Activated CD8-positive, alpha-beta T cell treated with anti-CD3 and anti-CD28 coated beads for 36 hours (primary cell): ENCODE measurements around the gene ADIPOR1. TPM values are rescaled to one million over a fixed set of nuclear protein-coding genes. Genes with fewer than 3 reads are reported as not detected.
"Not testable (repeated sequence)": the region's sequence is repeated elsewhere in the genome, so short reads cannot be mapped to it uniquely, and the experiment has no call there.

Source experiments
- ATAC-seq: fragments of 200-7000 bp; cut with Tn5 transposase; one replicate; pipeline ENCODE4 v1.10.0; 2021; ENCODE audit warnings: mild to moderate bottlenecking, moderate library complexity
- CTCF ChIA-PET: fragments of 350-600 bp; sonication (Branson Sonifier 250); formaldehyde crosslinking; loops from one replicate; lab custom pipeline; 2021; ENCODE audit warnings: antibody characterized with exemption; lab: Charles Lee
- POLR2A ChIA-PET: fragments of 350-600 bp; sonication (Branson Sonifier 250); formaldehyde crosslinking; loops from one replicate; lab custom pipeline; 2021; ENCODE audit warnings: antibody characterized with exemption; lab: Charles Lee
- DNase-seq: peaks from one replicate; pipeline ENCODE4 v3.0.0-alpha.2; 2020
- H3K27ac Mint-ChIP-seq: one replicate; pipeline ENCODE4 v1.8.0; 2021; ENCODE audit warnings: mild to moderate bottlenecking, mixed read lengths
- H3K27me3 Mint-ChIP-seq: one replicate; pipeline ENCODE4 v1.8.0; 2021; ENCODE audit warnings: mixed read lengths
- H3K36me3 Mint-ChIP-seq: one replicate; pipeline ENCODE4 v1.8.0; 2021; ENCODE audit warnings: low read depth, mixed read lengths
- H3K4me1 Mint-ChIP-seq: one replicate; pipeline ENCODE4 v1.8.0; 2021; ENCODE audit warnings: low read depth, mixed read lengths
- H3K4me3 Mint-ChIP-seq: one replicate; pipeline ENCODE4 v1.8.0; 2021; ENCODE audit warnings: mild to moderate bottlenecking, moderate library complexity, mixed read lengths
- H3K9me3 Mint-ChIP-seq: one replicate; pipeline ENCODE4 v1.8.0; 2021; ENCODE audit warnings: mixed read lengths
- intact Hi-C: fragments of 100-400 bp; cut with micrococcal nuclease; formaldehyde crosslinking; loops from one replicate; pipeline ENCODE4 v1.10.0; 2022
- total RNA-seq, 2 experiments: library from RNA; stranded (reverse); gene quantifications; one replicate each; pipeline ENCODE4 v1.2.3, GENCODE V29; 2021
- TF ChIP-seq, protein P1 (sequence below): fragments of 200-600 bp; IDR thresholded peaks from one replicate; pipeline ENCODE4 v1.8.0; 2022; ENCODE audit warnings: antibody characterized with exemption, mild to moderate bottlenecking

ADIPOR1 gene
- total RNA-seq, 2 experiments from 2014 or later: 64.8 to 67.0 TPM

DNA sequence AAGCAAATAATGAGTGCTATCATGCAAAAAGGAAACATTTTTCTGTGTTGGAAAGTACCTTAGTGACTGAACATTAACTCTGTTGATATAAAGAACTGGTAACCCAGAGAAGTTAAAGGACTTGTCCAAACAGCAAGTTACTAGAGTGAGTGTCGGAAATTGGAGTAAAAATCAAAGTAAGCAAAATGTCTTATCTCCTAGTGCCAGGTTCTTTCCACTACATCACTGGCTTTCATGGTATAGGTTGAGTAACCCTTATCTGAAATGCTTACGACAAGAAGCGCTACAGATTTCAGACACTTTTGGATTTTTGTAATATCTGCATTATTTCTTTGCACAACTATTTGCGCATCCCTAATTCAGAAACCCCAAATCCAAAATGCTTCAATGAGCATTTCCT lies 52.8 kb downstream of the ADIPOR1 start:
- H3K4me1 Mint-ChIP-seq: no peaks in the 10 kb centered on the region
- H3K36me3 Mint-ChIP-seq: peaks cover 15% of the 10 kb centered on the region
- H3K27me3 Mint-ChIP-seq: no peaks in the 10 kb centered on the region
- ATAC-seq: no peak
- H3K27ac Mint-ChIP-seq: no peak overlapping the region
- H3K4me3 Mint-ChIP-seq: no peak overlapping the region
- TF ChIP-seq, protein P1, sequence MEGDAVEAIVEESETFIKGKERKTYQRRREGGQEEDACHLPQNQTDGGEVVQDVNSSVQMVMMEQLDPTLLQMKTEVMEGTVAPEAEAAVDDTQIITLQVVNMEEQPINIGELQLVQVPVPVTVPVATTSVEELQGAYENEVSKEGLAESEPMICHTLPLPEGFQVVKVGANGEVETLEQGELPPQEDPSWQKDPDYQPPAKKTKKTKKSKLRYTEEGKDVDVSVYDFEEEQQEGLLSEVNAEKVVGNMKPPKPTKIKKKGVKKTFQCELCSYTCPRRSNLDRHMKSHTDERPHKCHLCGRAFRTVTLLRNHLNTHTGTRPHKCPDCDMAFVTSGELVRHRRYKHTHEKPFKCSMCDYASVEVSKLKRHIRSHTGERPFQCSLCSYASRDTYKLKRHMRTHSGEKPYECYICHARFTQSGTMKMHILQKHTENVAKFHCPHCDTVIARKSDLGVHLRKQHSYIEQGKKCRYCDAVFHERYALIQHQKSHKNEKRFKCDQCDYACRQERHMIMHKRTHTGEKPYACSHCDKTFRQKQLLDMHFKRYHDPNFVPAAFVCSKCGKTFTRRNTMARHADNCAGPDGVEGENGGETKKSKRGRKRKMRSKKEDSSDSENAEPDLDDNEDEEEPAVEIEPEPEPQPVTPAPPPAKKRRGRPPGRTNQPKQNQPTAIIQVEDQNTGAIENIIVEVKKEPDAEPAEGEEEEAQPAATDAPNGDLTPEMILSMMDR: no peak
- no peaks in the 10 kb centered on the region for H3K9me3 Mint-ChIP-seq
- ChIA-PET CTCF (no interaction called here), POLR2A (interaction anchor here (0.6 kb wide), 1 partner anchor 14 kb away, joined by 3 read pairs; no protein-coding TSS in a partner anchor)
- no peak for DNase-seq
- intact Hi-C loops: no loop called here

DNA sequence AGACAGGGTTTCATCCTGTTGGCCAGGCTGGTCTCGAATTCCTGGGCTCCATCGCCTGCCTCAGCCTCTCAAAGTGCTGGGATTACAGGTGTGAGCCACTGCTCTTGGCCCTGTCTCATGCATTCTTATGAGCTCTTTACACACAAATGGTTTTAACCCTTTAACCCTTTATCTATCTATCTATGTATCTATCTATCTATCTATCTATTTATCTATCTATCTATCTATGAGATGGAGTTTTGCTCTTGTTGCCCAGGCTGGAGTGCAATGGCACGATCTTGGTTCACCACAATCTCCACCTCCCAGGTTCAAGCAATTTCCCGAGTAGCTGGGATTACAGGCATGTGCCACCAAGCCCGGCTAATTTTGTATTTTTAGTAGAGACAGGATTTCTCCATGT lies 54.3 kb downstream of the ADIPOR1 start:
- H3K27me3 Mint-ChIP-seq, H3K9me3 Mint-ChIP-seq, H3K4me1 Mint-ChIP-seq, DNase-seq, POLR2A ChIA-PET, H3K4me3 Mint-ChIP-seq, ATAC-seq, H3K27ac Mint-ChIP-seq, intact Hi-C loops: not testable (repeated sequence)
- CTCF ChIA-PET: interaction anchor here (0.6 kb wide), 1 partner anchor 95 kb away, joined by 3 read pairs; no protein-coding TSS in a partner anchor
- peaks cover 18% of the 10 kb centered on the region for H3K36me3 Mint-ChIP-seq

DNA sequence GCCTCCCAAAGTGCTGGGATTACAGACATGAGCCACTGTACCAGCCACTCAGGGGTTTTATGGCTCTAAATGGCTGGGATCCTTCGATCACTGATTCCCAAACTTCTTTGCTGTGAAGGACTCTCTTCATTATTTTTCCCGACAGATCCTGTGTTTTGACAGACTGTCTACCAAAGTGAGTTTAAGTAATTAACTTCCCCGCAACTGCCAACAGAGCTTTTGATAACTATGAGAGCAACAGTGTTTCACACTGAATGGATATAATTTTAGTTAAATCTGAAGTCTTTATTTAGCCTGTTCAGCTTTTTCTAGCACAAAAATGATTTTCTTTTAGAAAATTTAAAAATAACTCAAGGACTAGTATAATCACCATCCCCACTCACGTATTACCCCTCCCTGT lies 56.6 kb downstream of the ADIPOR1 start:
- DNase-seq: no peak
- no peaks in the 10 kb centered on the region for H3K9me3 Mint-ChIP-seq
- intact Hi-C loops: no loop called here
- no peak overlapping the region for H3K27ac Mint-ChIP-seq
- H3K4me3 Mint-ChIP-seq: no peak overlapping the region
- ATAC-seq: no peak
- CTCF ChIA-PET: no interaction called here
- no peaks in the 10 kb centered on the region for H3K27me3 Mint-ChIP-seq
- peaks cover 19% of the 10 kb centered on the region for H3K36me3 Mint-ChIP-seq
- TF ChIP-seq, protein P1: no peak
- POLR2A ChIA-PET: interaction anchor here (0.7 kb wide), 1 partner anchor 11 kb away, joined by 3 read pairs; no protein-coding TSS in a partner anchor
- H3K4me1 Mint-ChIP-seq: no peaks in the 10 kb centered on the region

DNA sequence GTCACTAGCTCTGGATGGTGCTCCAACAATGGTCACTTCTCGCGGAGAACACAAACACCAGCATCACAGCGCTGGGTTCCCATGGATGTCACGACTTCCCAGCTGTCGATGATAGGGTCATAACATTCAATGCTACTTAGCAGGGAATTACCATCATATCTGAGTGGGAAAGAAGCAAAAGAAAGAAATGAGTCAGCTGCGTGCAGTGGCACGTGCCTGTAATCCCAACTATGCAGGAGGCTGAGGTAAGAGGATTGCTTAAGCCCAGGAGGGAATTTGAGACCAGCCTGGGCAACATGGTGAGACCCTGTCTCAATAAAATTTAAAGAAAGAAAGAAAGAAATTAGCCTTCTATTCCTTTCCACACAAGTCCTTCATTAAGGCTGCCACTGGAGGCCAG lies 65.6 kb downstream of the ADIPOR1 start:
- DNase-seq (no peak), ATAC-seq (no peak)
- Mint-ChIP-seq H3K9me3 (no peaks in the 10 kb centered on the region), H3K4me3 (no peak overlapping the region), H3K36me3 (peaks cover 24% of the 10 kb centered on the region), H3K27me3 (no peaks in the 10 kb centered on the region), H3K27ac (no peak overlapping the region), H3K4me1 (peaks cover 12% of the 10 kb centered on the region)
- CTCF ChIA-PET: no interaction called here
- intact Hi-C loops: no loop called here
- TF ChIP-seq, protein P1: no peak
- POLR2A ChIA-PET: no interaction called here

Other genes starting within 250 kb of the ADIPOR1 start
- gene SYT2, start 247.9 kb downstream of the ADIPOR1 start, total RNA-seq: not detected
- 10 to 100 TPM; 54.8 to 60.3 TPM for gene KDM5B, start 149.9 kb downstream of the ADIPOR1 start, total RNA-seq
- gene PCAT6, start 147.4 kb downstream of the ADIPOR1 start, total RNA-seq: 1 to 10 TPM in 1 of 2 experiments, under 1 TPM in 1; 0.94 to 2.4 TPM
- 1 to 10 TPM; 7.0 to 7.1 TPM for gene RABIF, start 69.2 kb downstream of the ADIPOR1 start, total RNA-seq
- gene KLHL12, start 31.1 kb downstream of the ADIPOR1 start, total RNA-seq: 10 to 100 TPM; 38.0 to 43.7 TPM
- gene CYB5R1, start 8.9 kb upstream of the ADIPOR1 start, total RNA-seq: 10 to 100 TPM; 13.6 to 14.0 TPM
- gene TMEM183A, start 49.1 kb upstream of the ADIPOR1 start, total RNA-seq: 10 to 100 TPM; 76.5 to 82.2 TPM
- 10 to 100 TPM; 78.8 to 79.9 TPM for gene PPFIA4, start 68.2 kb upstream of the ADIPOR1 start, total RNA-seq
- not detected for gene MYOG, start 127.7 kb upstream of the ADIPOR1 start, total RNA-seq
- not detected for gene ADORA1, start 169.4 kb upstream of the ADIPOR1 start, total RNA-seq
- not detected for gene MYBPH, start 217.5 kb upstream of the ADIPOR1 start, total RNA-seq
- gene CHI3L1, start 228.4 kb upstream of the ADIPOR1 start, total RNA-seq: not detected